HPDE6-E6E7 (cell line): ENCODE data around the gene STK32A.
A peak's percentile ranks its signal among the peaks of the same experiment; 100 is the strongest.

Experiments used
- DNase-seq: peaks from one replicate; pipeline ENCODE4 v3.0.0; 2011; ENCODE audit warnings: missing footprints; ENCODE audit errors: extremely low spot score

Gene STK32A

GRCh38 chr5:147259837-147260236 is 25.0 kb downstream of the STK32A start:
- no peak for DNase-seq

- DNase-seq, result no peak
Measured at GRCh38 chr5:147267082-147267832, 32.4 kb downstream of the STK32A start.

- DNase-seq, result no peak
Measured at GRCh38 chr5:147276497-147276896, 41.7 kb downstream of the STK32A start.

GRCh38 chr5:147286296-147286695 is 51.5 kb downstream of the STK32A start:
- no peak for DNase-seq

GRCh38 chr5:147287110-147287509 is 52.3 kb downstream of the STK32A start:
- DNase-seq, result no peak

GRCh38 chr5:147290261-147290660 is 55.4 kb downstream of the STK32A start:
- DNase-seq, result no peak

GRCh38 chr5:147303251-147303650 is 68.4 kb downstream of the STK32A start:
- DNase-seq, result no peak

GRCh38 chr5:147303976-147304375 is 69.2 kb downstream of the STK32A start:
- peak; percentile 44 for DNase-seq

GRCh38 chr5:147305147-147305546 is 70.3 kb downstream of the STK32A start:
- no peak for DNase-seq

- no peak for DNase-seq
Measured at GRCh38 chr5:147306351-147306750, 71.5 kb downstream of the STK32A start.

- DNase-seq, result no peak
Measured at GRCh38 chr5:147307170-147307569, 72.3 kb downstream of the STK32A start.

GRCh38 chr5:147309621-147310020 is 74.8 kb downstream of the STK32A start:
- no peak for DNase-seq

- DNase-seq, result peak; percentile 57
Measured at GRCh38 chr5:147310059-147310704, 75.4 kb downstream of the STK32A start.

GRCh38 chr5:147317978-147318684 is 83.3 kb downstream of the STK32A start:
- no peak for DNase-seq

GRCh38 chr5:147321569-147321968 is 86.7 kb downstream of the STK32A start:
- no peak for DNase-seq

GRCh38 chr5:147327421-147327820 is 92.6 kb downstream of the STK32A start:
- no peak for DNase-seq

GRCh38 chr5:147327905-147328304 is 93.1 kb downstream of the STK32A start:
- no peak for DNase-seq

GRCh38 chr5:147332658-147333057 is 97.8 kb downstream of the STK32A start:
- no peak for DNase-seq

GRCh38 chr5:147336876-147337275 is 102.0 kb downstream of the STK32A start:
- no peak for DNase-seq

GRCh38 chr5:147339313-147339712 is 104.5 kb downstream of the STK32A start:
- DNase-seq, result no peak

GRCh38 chr5:147340941-147341340 is 106.1 kb downstream of the STK32A start:
- no peak for DNase-seq

GRCh38 chr5:147341345-147341744 is 106.5 kb downstream of the STK32A start:
- no peak for DNase-seq

GRCh38 chr5:147344861-147345260 is 110.0 kb downstream of the STK32A start:
- DNase-seq, result no peak
